Measurements from ENCODE around the gene PERP. TPM values are rescaled to one million over a fixed set of nuclear protein-coding genes. Genes with fewer than 3 reads are reported as not detected.

Gene PERP
- total RNA-seq, 1 donor from 2014 or later = 161 TPM

DNA sequence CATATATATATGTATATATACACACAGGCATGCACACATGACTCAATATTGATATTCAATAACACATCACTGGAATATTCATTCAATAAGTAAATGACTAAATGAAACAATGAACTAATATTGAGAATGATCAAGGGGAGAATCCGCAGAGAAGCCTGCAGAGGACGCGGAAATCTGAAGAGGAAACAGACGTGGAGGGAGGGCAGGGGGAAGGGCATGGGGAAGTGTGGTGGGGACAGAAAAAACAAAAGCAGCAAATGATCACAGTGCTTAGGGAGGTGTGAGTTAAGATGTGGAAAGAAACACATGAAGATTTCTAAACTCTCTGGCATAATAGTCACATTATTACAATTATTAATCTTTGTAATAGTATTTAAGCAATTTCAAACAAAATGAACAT lies 14.5 kb downstream of the PERP start:
- Histone ChIP-seq H3K36me3 (ENCODE audit: control insufficient read depth, insufficient read depth, low read length) (peaks cover 17% of the 10 kb centered on the region), H3K27me3 (ENCODE audit: control insufficient read depth, insufficient read depth, low read length) (no peaks in the 10 kb centered on the region), H3K4me3 (ENCODE audit: low read depth, low read length) (no peak overlapping the region)
- TF ChIP-seq, protein P1, sequence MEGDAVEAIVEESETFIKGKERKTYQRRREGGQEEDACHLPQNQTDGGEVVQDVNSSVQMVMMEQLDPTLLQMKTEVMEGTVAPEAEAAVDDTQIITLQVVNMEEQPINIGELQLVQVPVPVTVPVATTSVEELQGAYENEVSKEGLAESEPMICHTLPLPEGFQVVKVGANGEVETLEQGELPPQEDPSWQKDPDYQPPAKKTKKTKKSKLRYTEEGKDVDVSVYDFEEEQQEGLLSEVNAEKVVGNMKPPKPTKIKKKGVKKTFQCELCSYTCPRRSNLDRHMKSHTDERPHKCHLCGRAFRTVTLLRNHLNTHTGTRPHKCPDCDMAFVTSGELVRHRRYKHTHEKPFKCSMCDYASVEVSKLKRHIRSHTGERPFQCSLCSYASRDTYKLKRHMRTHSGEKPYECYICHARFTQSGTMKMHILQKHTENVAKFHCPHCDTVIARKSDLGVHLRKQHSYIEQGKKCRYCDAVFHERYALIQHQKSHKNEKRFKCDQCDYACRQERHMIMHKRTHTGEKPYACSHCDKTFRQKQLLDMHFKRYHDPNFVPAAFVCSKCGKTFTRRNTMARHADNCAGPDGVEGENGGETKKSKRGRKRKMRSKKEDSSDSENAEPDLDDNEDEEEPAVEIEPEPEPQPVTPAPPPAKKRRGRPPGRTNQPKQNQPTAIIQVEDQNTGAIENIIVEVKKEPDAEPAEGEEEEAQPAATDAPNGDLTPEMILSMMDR (IDR thresholded peaks at IDR 0.05; ENCODE audit: insufficient read depth, low read length, severe bottlenecking) = no peak
- FAIRE-seq (no peak), DNase-seq (ENCODE audit: low read depth) (no peak)

DNA sequence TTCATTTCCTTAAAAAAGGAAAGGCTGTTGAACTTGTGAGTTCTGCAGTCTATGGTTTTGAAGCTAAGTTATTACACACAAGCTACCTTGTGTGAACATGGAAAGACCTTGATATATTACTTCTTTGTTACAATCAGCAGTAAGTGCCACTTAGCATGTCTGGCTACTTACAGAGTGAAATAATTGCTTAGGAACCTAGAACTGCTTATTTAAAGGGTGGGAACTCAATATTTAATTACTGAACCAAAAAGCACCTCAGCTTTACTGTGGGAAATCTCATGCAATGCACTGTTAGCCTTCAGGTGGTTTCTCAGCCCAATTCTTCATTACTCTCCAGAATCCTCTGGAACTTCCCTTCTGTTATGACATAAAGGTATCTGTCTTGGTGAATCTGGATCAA lies 17.9 kb downstream of the PERP start:
- peaks cover 5% of the 10 kb centered on the region for H3K36me3 ChIP-seq (ENCODE audit: control insufficient read depth, insufficient read depth, low read length)
- TF ChIP-seq, protein P1 (IDR thresholded peaks at IDR 0.05; ENCODE audit: insufficient read depth, low read length, severe bottlenecking) = no peak
- no peak overlapping the region for H3K4me3 ChIP-seq (ENCODE audit: low read depth, low read length)
- FAIRE-seq (no peak), DNase-seq (ENCODE audit: low read depth) (peak; percentile 56)
- H3K27me3 ChIP-seq (ENCODE audit: control insufficient read depth, insufficient read depth, low read length) = no peaks in the 10 kb centered on the region

DNA sequence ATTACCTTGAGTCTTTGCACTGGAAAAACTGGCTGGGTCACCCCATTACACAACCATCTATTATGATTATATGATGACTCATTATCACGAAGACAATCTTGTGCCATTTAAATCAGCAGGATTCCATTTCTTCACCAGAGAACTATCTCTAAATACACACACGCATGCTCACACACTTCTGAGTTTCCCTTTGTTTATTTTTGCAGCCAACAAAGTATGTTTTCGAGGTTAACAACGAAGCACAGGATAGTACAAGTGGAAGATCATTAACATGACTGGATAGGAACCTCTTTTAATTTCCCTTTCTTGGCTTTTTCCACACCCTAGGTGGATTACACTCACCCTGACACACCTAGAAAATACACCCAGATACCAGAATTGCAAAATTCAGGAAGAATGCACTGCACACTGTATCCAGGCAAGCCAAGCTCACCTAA lies 18.9 kb downstream of the PERP start:
- Histone ChIP-seq H3K27me3 (ENCODE audit: control insufficient read depth, insufficient read depth, low read length) (no peaks in the 10 kb centered on the region), H3K36me3 (ENCODE audit: control insufficient read depth, insufficient read depth, low read length) (peaks cover 5% of the 10 kb centered on the region), H3K4me3 (ENCODE audit: low read depth, low read length) (no peak overlapping the region)
- TF ChIP-seq, protein P1 (IDR thresholded peaks at IDR 0.05; ENCODE audit: insufficient read depth, low read length, severe bottlenecking) = no peak
- DNase-seq (ENCODE audit: low read depth) (peak; percentile 98), FAIRE-seq (peak; percentile 94)

DNA sequence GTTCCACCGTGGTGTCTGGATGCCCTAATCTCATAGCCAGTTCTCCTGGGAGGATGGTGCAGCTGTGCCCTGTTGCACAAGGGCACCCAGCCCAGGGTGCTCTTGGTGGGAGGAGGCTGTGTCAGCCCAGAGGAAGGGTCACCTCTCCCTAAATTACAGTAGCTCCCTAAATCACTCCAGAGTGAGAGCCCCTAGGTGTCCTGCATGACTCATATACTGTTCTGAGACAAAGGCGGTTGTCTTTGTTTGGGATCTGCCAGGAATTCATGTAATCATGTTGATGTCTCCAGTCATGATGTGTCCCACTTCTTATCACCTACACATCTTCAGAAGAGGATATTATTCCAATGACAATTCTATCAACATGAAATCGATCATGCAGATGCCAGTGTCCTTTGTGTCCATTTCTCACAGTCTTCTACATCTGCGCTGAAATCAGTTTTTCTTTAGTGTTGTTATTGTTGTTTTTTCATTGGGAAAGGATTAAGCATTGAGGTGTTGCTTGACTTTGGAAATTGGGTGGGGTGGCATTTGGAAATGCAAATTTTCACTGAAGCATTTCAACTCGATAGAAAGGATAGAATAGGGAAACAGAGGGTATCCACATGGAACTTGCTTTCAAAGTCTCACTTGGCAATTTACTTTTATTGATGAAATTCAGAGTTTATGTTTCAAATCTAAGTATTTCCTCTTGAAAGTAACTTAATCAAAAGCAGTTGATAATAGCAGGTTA lies 19.5 kb downstream of the PERP start:
- DNase-seq (ENCODE audit: low read depth) (peak; percentile 73), FAIRE-seq (no peak)
- TF ChIP-seq, protein P1 (IDR thresholded peaks at IDR 0.05; ENCODE audit: insufficient read depth, low read length, severe bottlenecking) = no peak
- Histone ChIP-seq H3K36me3 (ENCODE audit: control insufficient read depth, insufficient read depth, low read length) (peaks cover 5% of the 10 kb centered on the region), H3K27me3 (ENCODE audit: control insufficient read depth, insufficient read depth, low read length) (no peaks in the 10 kb centered on the region), H3K4me3 (ENCODE audit: low read depth, low read length) (no peak overlapping the region)

DNA sequence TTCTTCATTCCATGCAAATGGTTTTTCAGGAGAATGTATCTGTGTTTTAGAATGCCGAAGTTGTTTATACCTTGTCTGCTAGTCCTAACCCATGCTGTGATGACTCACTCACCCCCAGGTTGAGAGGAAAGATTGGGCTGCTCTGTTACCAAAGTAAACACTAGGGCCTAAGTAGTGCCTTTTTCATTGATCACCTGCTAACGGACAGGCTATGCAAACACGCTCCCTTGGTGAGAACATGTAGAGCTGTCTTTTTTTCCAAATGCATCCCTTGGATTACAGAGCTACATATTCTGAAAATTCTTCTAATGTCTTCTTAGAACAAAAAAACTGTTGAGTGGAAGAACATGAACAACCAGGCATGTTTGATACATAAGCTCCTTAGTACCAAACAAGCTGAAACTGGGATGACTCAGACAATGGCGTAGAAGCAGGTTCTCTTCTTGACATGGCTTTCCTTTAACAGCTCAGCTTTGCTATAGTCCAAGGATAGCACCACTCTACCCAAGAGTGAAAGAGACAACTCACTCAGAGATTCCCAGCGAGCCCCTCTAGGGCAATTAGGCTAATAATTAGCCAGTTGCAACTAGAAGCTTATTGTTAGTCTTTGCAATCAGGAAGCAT lies 20.5 kb downstream of the PERP start:
- no peak overlapping the region for H3K4me3 ChIP-seq (ENCODE audit: low read depth, low read length)
- FAIRE-seq (peak; percentile 91), DNase-seq (ENCODE audit: low read depth) (peak; percentile 97)
- H3K36me3 ChIP-seq (ENCODE audit: control insufficient read depth, insufficient read depth, low read length) = peaks cover 1% of the 10 kb centered on the region
- TF ChIP-seq, protein P1 (IDR thresholded peaks at IDR 0.05; ENCODE audit: insufficient read depth, low read length, severe bottlenecking) = no peak
- no peaks in the 10 kb centered on the region for H3K27me3 ChIP-seq (ENCODE audit: control insufficient read depth, insufficient read depth, low read length)

All from bronchial epithelial cell (primary cell).